ENCODE results near the gene SLC12A4. TPM values are rescaled to one million over a fixed set of nuclear protein-coding genes. Genes with fewer than 3 reads are reported as not detected.
"Not testable (repeated sequence)": the region's sequence is repeated elsewhere in the genome, so short reads cannot be mapped to it uniquely, and the experiment has no call there.

Gene SLC12A4
- total RNA-seq, 1 experiment from 2014 or later = 11.0 TPM

DNA sequence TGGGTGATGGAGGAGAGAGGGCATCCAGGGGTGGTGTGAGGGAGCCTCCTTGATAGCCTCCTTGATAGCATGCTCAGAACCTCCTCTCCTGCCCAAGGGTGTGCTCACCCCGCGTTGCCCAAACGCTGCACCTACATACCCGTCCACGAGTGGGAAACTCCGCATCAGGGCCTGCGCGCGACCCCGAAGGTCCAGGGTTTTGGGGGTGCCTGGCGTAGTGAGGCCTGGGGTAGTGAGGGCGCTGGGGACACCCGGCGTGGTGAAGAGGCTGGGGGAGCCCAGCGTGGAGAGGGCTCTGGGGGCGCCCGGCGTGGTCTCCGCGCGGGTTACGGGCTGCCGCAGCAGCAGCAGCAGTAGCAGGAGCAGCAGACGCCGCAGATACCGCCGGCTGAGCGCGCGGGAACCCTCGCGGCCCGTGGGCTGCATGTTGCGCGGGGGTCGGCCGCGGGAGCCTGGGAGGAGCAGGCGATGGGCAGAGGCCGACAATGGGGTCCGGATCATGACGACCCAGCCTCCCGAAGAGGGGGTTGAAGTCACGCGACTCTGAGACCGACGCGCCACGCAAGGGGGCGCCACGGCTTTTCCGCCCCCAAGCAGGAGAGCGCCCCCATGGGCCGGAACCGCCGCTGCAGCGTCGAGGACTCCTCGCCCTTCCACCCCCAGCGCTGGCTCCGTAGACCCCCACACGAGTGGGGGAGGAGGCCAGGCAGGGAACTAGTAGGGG, 11.7 kb upstream of the SLC12A4 start, which contains the start of gene DPEP3:
Gene DPEP3 (minus strand): TSS at position 545 of the 724 bp plus-strand sequence. CDS start 119 bp downstream, at position 426.
- no peak for DNase-seq
- Histone ChIP-seq H3K36me3 (ENCODE audit: insufficient read depth, low read length) (no peaks in the 10 kb centered on the region), H3K4me2 (ENCODE audit: low read depth, low read length, poor library complexity, severe bottlenecking) (no peak within 1 kb of the TSS), H3K27ac (ENCODE audit: low read length) (no peak within 1 kb of the TSS), H2AFZ (ENCODE audit: low read length) (no peak within 1 kb of the TSS), H3K9ac (ENCODE audit: low read length) (no peak within 1 kb of the TSS), H4K20me1 (ENCODE audit: insufficient read depth, low read depth, low read length) (no peaks in the 10 kb centered on the region), H3K4me3 (ENCODE audit: low read length) (no peak within 1 kb of the TSS), H3K4me1 (ENCODE audit: low read length) (peaks cover 6% of the 10 kb centered on the region; the same call in 1 of the 2 replicates), H3K79me2 (ENCODE audit: low read length) (no peaks in the 10 kb centered on the region), H3K27me3 (ENCODE audit: low read length) (no peaks in the 10 kb centered on the region), H3K9me2 (replicated peaks; ENCODE audit: insufficient read depth, low read length) (no peaks in the 10 kb centered on the region), H3K9me3 (ENCODE audit: low read length) (no peaks in the 10 kb centered on the region)

DNA sequence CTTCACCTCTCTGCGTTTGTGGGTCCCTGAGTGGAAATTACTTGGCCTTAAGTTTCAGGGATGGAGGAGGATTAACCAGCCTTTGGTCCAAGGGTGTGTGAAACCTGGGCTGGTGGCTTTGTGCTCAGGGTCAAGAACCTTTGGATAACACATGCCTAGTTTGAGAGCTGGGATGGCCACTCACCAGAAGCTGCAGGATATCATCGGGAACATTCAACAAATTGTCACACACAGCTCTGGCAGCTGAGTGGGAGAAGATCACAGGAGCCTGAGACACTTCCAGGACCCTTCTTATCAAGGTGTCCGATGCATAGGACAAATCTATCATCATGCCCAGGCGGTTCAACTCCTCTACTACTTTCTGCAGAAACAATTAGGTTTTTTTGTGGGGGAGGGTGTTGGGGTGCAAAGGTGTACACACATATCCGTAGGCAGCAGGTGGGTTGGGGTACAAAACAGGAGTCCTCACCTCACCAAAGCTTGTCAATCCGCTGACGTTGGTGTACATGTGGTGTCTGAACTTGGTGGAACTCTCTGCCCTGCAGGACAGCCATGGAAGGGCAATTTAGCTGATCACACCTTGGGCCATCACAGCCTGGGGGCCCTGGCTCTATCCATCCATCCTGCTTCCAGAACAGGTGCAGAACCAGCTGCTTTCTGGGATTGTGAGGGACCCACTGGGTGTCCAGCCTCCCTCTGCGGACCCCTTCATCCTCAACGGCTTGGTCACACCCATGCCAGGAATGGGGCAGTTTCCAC, 9.2 kb upstream of the SLC12A4 start:
- H3K4me2 ChIP-seq (ENCODE audit: low read depth, low read length, poor library complexity, severe bottlenecking) = no peak overlapping the region
- H3K9me3 ChIP-seq (ENCODE audit: low read length) = no peaks in the 10 kb centered on the region
- no peaks in the 10 kb centered on the region for H3K9me2 ChIP-seq (replicated peaks; ENCODE audit: insufficient read depth, low read length)
- no peak overlapping the region for H3K9ac ChIP-seq (ENCODE audit: low read length)
- H3K4me1 ChIP-seq (ENCODE audit: low read length) = no peaks in the 10 kb centered on the region
- no peak overlapping the region for H2AFZ ChIP-seq (ENCODE audit: low read length)
- no peak for DNase-seq
- no peaks in the 10 kb centered on the region for H3K27me3 ChIP-seq (ENCODE audit: low read length)
- H4K20me1 ChIP-seq (ENCODE audit: insufficient read depth, low read depth, low read length) = no peaks in the 10 kb centered on the region
- no peaks in the 10 kb centered on the region for H3K36me3 ChIP-seq (ENCODE audit: insufficient read depth, low read length)
- no peaks in the 10 kb centered on the region for H3K79me2 ChIP-seq (ENCODE audit: low read length)
- no peak overlapping the region for H3K4me3 ChIP-seq (ENCODE audit: low read length)
- H3K27ac ChIP-seq (ENCODE audit: low read length) = no peak overlapping the region

DNA sequence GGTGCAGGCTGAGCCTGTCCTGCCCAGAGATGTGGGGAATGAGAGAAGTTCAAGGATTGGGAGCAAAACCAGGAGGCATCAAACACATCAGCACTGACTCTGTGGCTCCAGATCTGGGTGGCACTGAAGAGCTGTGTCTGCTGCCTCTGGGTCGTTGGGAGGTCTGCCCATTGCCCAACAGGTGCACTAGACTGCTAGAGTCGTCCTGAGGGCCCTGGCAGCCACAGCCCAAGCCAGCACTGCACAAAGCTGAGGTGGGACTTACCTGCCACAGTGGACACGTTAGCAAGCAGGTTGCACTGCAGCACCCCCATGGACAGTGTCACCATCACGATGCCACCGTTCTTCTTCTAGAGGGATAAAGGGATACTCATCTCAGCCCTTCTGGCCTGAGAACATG, 8.6 kb upstream of the SLC12A4 start:
- no peaks in the 10 kb centered on the region for H3K36me3 ChIP-seq (ENCODE audit: insufficient read depth, low read length)
- H3K4me2 ChIP-seq (ENCODE audit: low read depth, low read length, poor library complexity, severe bottlenecking) = no peak overlapping the region
- no peaks in the 10 kb centered on the region for H3K4me1 ChIP-seq (ENCODE audit: low read length)
- no peaks in the 10 kb centered on the region for H3K27me3 ChIP-seq (ENCODE audit: low read length)
- H3K9ac ChIP-seq (ENCODE audit: low read length) = no peak overlapping the region
- H2AFZ ChIP-seq (ENCODE audit: low read length) = no peak overlapping the region
- H3K9me3 ChIP-seq (ENCODE audit: low read length) = no peaks in the 10 kb centered on the region
- H3K9me2 ChIP-seq (replicated peaks; ENCODE audit: insufficient read depth, low read length) = no peaks in the 10 kb centered on the region
- H3K27ac ChIP-seq (ENCODE audit: low read length) = no peak overlapping the region
- H3K4me3 ChIP-seq (ENCODE audit: low read length) = no peak overlapping the region
- no peaks in the 10 kb centered on the region for H3K79me2 ChIP-seq (ENCODE audit: low read length)
- no peaks in the 10 kb centered on the region for H4K20me1 ChIP-seq (ENCODE audit: insufficient read depth, low read depth, low read length)
- no peak for DNase-seq

DNA sequence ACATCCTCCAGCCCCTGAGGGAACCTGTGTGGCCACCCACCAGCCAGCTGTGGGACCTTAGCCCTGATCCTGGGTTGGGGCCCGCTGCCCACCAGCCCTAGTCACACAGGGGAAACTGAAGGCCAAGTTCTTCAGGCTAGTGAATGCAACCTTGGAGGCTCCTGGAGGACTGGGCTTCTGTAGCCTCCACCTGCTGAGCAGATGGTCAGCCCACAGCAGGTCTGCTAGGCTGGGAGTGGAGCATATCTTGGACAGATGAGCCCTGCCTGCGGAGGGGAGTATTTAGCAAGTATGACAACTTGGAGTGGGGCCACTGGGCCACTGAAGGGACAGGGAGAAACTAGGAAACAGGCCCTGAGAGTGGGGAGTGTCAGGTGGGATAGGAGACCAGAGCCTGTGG, 7.8 kb upstream of the SLC12A4 start:
- Histone ChIP-seq H4K20me1 (ENCODE audit: insufficient read depth, low read depth, low read length) (no peaks in the 10 kb centered on the region), H3K79me2 (ENCODE audit: low read length) (no peaks in the 10 kb centered on the region), H3K9ac (ENCODE audit: low read length) (no peak overlapping the region), H3K9me3 (ENCODE audit: low read length) (no peaks in the 10 kb centered on the region), H2AFZ (ENCODE audit: low read length) (no peak overlapping the region), H3K27me3 (ENCODE audit: low read length) (no peaks in the 10 kb centered on the region), H3K9me2 (replicated peaks; ENCODE audit: insufficient read depth, low read length) (no peaks in the 10 kb centered on the region), H3K4me1 (ENCODE audit: low read length) (no peaks in the 10 kb centered on the region), H3K27ac (ENCODE audit: low read length) (no peak overlapping the region), H3K4me2 (ENCODE audit: low read depth, low read length, poor library complexity, severe bottlenecking) (no peak overlapping the region), H3K4me3 (ENCODE audit: low read length) (no peak overlapping the region), H3K36me3 (ENCODE audit: insufficient read depth, low read length) (no peaks in the 10 kb centered on the region)
- DNase-seq = no peak

DNA sequence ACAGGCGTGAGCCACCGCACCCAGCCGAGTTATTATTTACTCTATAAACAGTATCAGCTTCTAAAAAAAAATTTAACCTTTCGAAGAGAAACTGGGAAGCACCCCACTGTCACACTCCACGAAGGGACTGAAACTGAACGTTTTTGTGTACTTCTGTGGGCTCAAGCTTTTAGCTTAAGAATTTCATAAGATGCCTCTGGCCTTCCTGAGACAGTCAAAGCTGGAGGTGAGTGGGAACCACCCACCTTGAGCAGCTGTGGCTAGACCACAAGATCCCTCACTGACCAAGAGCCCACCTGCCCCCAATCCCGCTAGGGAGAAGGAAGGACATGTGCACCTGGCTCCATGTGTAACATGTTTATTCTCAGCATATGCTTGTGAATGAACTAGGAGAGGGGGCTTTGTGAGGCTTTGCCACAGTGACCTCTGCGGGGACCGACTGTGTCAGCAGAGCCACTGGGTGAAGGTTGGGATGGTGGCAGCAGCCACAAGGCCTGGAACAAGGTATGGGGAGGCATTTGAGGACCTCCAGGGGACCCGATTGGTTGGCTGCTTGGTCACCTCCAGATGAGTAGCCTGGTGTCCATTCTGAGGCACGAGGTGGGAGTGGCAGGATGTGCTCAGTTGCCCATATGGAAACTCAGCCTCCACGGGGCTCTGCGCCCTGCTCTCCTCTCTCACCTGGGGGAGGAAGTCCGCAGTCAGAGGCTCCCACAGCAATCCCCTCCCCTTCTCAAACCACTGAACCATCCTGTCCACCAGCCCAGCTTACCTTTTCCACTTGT, 7.1 kb upstream of the SLC12A4 start:
- Histone ChIP-seq H4K20me1 (ENCODE audit: insufficient read depth, low read depth, low read length) (no peaks in the 10 kb centered on the region), H3K4me1 (ENCODE audit: low read length) (no peaks in the 10 kb centered on the region), H3K9me3 (ENCODE audit: low read length) (no peaks in the 10 kb centered on the region), H3K9ac (ENCODE audit: low read length) (no peak overlapping the region), H3K9me2 (replicated peaks; ENCODE audit: insufficient read depth, low read length) (no peaks in the 10 kb centered on the region), H2AFZ (ENCODE audit: low read length) (no peak overlapping the region), H3K36me3 (ENCODE audit: insufficient read depth, low read length) (no peaks in the 10 kb centered on the region), H3K4me2 (ENCODE audit: low read depth, low read length, poor library complexity, severe bottlenecking) (no peak overlapping the region), H3K4me3 (ENCODE audit: low read length) (no peak overlapping the region), H3K27ac (ENCODE audit: low read length) (no peak overlapping the region), H3K79me2 (ENCODE audit: low read length) (no peaks in the 10 kb centered on the region), H3K27me3 (ENCODE audit: low read length) (no peaks in the 10 kb centered on the region)
- no peak for DNase-seq

DNA sequence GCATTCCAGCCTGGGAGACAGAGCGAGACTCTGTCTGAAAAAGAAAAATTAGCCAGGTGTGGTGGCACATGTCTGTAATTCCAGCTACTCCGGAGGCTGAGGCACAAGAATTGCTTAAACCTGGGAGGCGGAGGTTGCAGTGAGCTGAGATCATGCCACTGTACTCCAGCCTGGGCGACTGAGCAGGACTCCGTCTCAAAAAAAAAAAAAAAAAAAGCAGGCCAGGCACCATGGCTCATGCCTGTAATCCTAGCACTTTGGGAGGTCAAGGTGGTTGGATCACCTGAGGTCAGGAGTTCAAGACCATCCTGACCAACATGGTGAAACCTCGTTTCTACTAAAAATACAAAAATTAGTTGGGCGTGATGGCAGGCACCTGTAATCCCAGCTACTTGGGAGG, 3.8 kb upstream of the SLC12A4 start:
- not testable (repeated sequence) for H3K4me2 ChIP-seq (ENCODE audit: low read depth, low read length, poor library complexity, severe bottlenecking); H3K27ac ChIP-seq (ENCODE audit: low read length); H3K9me3 ChIP-seq (ENCODE audit: low read length); H2AFZ ChIP-seq (ENCODE audit: low read length); DNase-seq; H3K79me2 ChIP-seq (ENCODE audit: low read length); H4K20me1 ChIP-seq (ENCODE audit: insufficient read depth, low read depth, low read length); H3K4me3 ChIP-seq (ENCODE audit: low read length); H3K9ac ChIP-seq (ENCODE audit: low read length); H3K36me3 ChIP-seq (ENCODE audit: insufficient read depth, low read length); H3K27me3 ChIP-seq (ENCODE audit: low read length); H3K9me2 ChIP-seq (replicated peaks; ENCODE audit: insufficient read depth, low read length)
- peaks cover 14% of the 10 kb centered on the region for H3K4me1 ChIP-seq (ENCODE audit: low read length)

DNA sequence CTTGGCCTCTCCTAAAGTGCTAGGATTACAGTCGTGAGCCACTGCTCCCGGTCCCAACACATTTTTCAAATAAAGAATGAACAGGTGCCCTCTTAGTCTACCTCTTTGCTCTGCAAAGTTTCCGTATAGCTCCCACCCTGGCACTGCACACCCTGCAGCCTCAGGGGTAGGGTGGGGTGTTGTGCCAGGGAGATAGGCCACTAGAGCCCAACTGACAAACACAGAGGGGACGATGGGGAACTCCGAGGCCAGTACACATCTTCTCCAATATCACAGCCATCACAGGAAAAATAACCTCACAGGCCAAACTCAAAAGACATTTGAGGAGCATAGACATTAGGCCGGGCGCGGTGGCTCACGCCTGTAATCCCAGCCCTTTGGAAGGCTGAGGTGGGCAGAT, 2.7 kb upstream of the SLC12A4 start:
- Histone ChIP-seq H3K79me2 (ENCODE audit: low read length) (no peaks in the 10 kb centered on the region), H4K20me1 (ENCODE audit: insufficient read depth, low read depth, low read length) (no peaks in the 10 kb centered on the region), H3K9me2 (replicated peaks; ENCODE audit: insufficient read depth, low read length) (no peaks in the 10 kb centered on the region), H2AFZ (ENCODE audit: low read length) (no peak overlapping the region), H3K4me1 (ENCODE audit: low read length) (peaks cover 20% of the 10 kb centered on the region), H3K27ac (ENCODE audit: low read length) (no peak overlapping the region), H3K4me2 (ENCODE audit: low read depth, low read length, poor library complexity, severe bottlenecking) (no peak overlapping the region), H3K9me3 (ENCODE audit: low read length) (no peaks in the 10 kb centered on the region), H3K27me3 (ENCODE audit: low read length) (no peaks in the 10 kb centered on the region), H3K9ac (ENCODE audit: low read length) (no peak overlapping the region), H3K36me3 (ENCODE audit: insufficient read depth, low read length) (no peaks in the 10 kb centered on the region), H3K4me3 (ENCODE audit: low read length) (no peak overlapping the region)
- no peak for DNase-seq

All from Karpas-422 (cell line).